Activated CD8-positive, alpha-beta T cell treated with anti-CD3 and anti-CD28 coated beads for 36 hours (primary cell): Measurements from ENCODE around the gene PTPRN2. TPM values are rescaled to one million over a fixed set of nuclear protein-coding genes. Genes with fewer than 3 reads are reported as not detected.

Experiments
- ATAC-seq: fragments of 200-7000 bp; cut with Tn5 transposase; one replicate; pipeline ENCODE4 v1.10.0; 2021; ENCODE audit warnings: mild to moderate bottlenecking, moderate library complexity
- CTCF ChIA-PET: fragments of 350-600 bp; sonication (Branson Sonifier 250); formaldehyde crosslinking; loops from one replicate; lab custom pipeline; 2021; ENCODE audit warnings: antibody characterized with exemption; lab: Charles Lee
- POLR2A ChIA-PET: fragments of 350-600 bp; sonication (Branson Sonifier 250); formaldehyde crosslinking; loops from one replicate; lab custom pipeline; 2021; ENCODE audit warnings: antibody characterized with exemption; lab: Charles Lee
- DNase-seq: peaks from one replicate; pipeline ENCODE4 v3.0.0-alpha.2; 2020
- H3K27ac Mint-ChIP-seq: one replicate; pipeline ENCODE4 v1.8.0; 2021; ENCODE audit warnings: mild to moderate bottlenecking, mixed read lengths
- H3K27me3 Mint-ChIP-seq: one replicate; pipeline ENCODE4 v1.8.0; 2021; ENCODE audit warnings: mixed read lengths
- H3K36me3 Mint-ChIP-seq: one replicate; pipeline ENCODE4 v1.8.0; 2021; ENCODE audit warnings: low read depth, mixed read lengths
- H3K4me1 Mint-ChIP-seq: one replicate; pipeline ENCODE4 v1.8.0; 2021; ENCODE audit warnings: low read depth, mixed read lengths
- H3K4me3 Mint-ChIP-seq: one replicate; pipeline ENCODE4 v1.8.0; 2021; ENCODE audit warnings: mild to moderate bottlenecking, moderate library complexity, mixed read lengths
- H3K9me3 Mint-ChIP-seq: one replicate; pipeline ENCODE4 v1.8.0; 2021; ENCODE audit warnings: mixed read lengths
- CTCF ChIP-seq: fragments of 200-600 bp; IDR thresholded peaks from one replicate; pipeline ENCODE4 v1.8.0; 2022; ENCODE audit warnings: antibody characterized with exemption, mild to moderate bottlenecking
- intact Hi-C: fragments of 100-400 bp; cut with micrococcal nuclease; formaldehyde crosslinking; loops from one replicate; pipeline ENCODE4 v1.10.0; 2022
- total RNA-seq, 2 experiments: library from RNA; stranded (reverse); gene quantifications; one replicate each; pipeline ENCODE4 v1.2.3, GENCODE V29; 2021

Gene PTPRN2
- total RNA-seq, 2 experiments from 2014 or later: 0.49 to 0.65 TPM

- ChIA-PET POLR2A (no interaction called here), CTCF (no interaction called here)
- H3K36me3 Mint-ChIP-seq: no peaks in the 10 kb centered on the region
- no peak overlapping the region for H3K4me3 Mint-ChIP-seq
- H3K4me1 Mint-ChIP-seq: no peaks in the 10 kb centered on the region
- DNase-seq (no peak), ATAC-seq (no peak)
- TF ChIP-seq CTCF: no peak
- no peaks in the 10 kb centered on the region for H3K9me3 Mint-ChIP-seq
- H3K27me3 Mint-ChIP-seq: peaks cover 5% of the 10 kb centered on the region
- intact Hi-C loops: no loop called here
- no peak overlapping the region for H3K27ac Mint-ChIP-seq
Observed at GRCh38 chr7:158474488-158474887, 113.1 kb downstream of the PTPRN2 start.

DNA sequence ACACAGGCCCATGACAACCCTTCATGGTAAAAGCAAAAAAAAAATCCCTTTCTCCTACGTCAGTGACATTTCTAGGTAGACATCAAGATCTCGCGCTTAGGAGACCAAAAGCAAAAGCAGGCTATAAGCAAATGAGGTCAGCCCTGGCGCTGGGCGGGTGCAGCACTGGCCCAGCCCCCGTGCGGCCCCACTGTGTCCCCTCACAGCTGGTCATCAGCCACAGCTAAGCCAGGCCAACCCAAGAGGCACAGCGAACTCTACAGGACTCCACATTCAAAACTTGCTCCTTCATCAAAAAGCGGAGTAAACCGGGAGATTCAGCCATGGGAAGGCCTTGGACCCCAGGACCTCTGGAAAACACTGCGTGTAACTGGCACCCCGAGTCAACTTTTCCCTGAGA lies 113.7 kb downstream of the PTPRN2 start:
- ChIA-PET CTCF (no interaction called here), POLR2A (interaction anchor here (0.6 kb wide), 1 partner anchor 71 kb away, joined by 3 read pairs; no protein-coding TSS in a partner anchor)
- no peak for TF ChIP-seq CTCF
- Mint-ChIP-seq H3K27me3 (peaks cover 7% of the 10 kb centered on the region), H3K4me1 (no peaks in the 10 kb centered on the region), H3K4me3 (no peak overlapping the region), H3K27ac (no peak overlapping the region), H3K36me3 (no peaks in the 10 kb centered on the region), H3K9me3 (no peaks in the 10 kb centered on the region)
- ATAC-seq (no peak), DNase-seq (no peak)
- intact Hi-C loops: no loop called here

DNA sequence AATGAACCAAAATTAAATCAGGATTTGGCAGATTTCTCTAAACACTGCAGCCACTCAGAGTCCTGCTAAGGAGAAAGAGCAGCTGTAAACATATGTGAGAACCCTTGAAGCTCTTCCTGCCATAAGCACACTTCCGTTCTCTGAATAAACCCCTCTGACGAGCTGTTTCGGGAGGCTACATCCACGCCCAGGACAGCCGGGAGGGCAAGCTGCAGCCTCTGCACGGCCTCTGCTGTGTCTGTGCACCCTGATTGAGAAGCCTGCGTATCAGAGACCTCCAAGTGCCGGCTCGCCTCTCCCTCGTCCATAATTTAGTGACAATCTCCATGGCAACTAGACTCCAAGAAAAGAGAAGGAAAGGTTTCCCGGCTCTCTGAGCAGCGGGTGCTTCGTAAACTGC lies 114.4 kb downstream of the PTPRN2 start:
- peaks cover 13% of the 10 kb centered on the region for H3K27me3 Mint-ChIP-seq
- ATAC-seq: no peak
- no peak overlapping the region for H3K27ac Mint-ChIP-seq
- no peaks in the 10 kb centered on the region for H3K4me1 Mint-ChIP-seq
- ChIA-PET POLR2A (no interaction called here), CTCF (no interaction called here)
- no peaks in the 10 kb centered on the region for H3K9me3 Mint-ChIP-seq
- no peak overlapping the region for H3K4me3 Mint-ChIP-seq
- no peak for TF ChIP-seq CTCF
- intact Hi-C loops: no loop called here
- no peaks in the 10 kb centered on the region for H3K36me3 Mint-ChIP-seq
- no peak for DNase-seq

GRCh38 chr7:158472596-158472995 lies 115.0 kb downstream of the PTPRN2 start:
- Mint-ChIP-seq H3K4me3 (no peak overlapping the region), H3K27ac (no peak overlapping the region), H3K36me3 (no peaks in the 10 kb centered on the region), H3K4me1 (no peaks in the 10 kb centered on the region), H3K9me3 (no peaks in the 10 kb centered on the region), H3K27me3 (peaks cover 15% of the 10 kb centered on the region)
- POLR2A ChIA-PET: no interaction called here
- DNase-seq (no peak), ATAC-seq (no peak)
- CTCF ChIA-PET: no interaction called here
- intact Hi-C loops: no loop called here
- TF ChIP-seq CTCF: no peak

- Mint-ChIP-seq H3K9me3 (no peaks in the 10 kb centered on the region), H3K4me3 (no peak overlapping the region), H3K27me3 (peaks cover 15% of the 10 kb centered on the region), H3K4me1 (no peaks in the 10 kb centered on the region), H3K27ac (no peak overlapping the region), H3K36me3 (no peaks in the 10 kb centered on the region)
- DNase-seq (no peak), ATAC-seq (no peak)
- intact Hi-C loops: no loop called here
- CTCF ChIA-PET: no interaction called here
- POLR2A ChIA-PET: no interaction called here
- no peak for TF ChIP-seq CTCF
Observed at GRCh38 chr7:158471716-158472115, 115.9 kb downstream of the PTPRN2 start.
